ENCODE results near the gene ADAMTSL1. TPM values are rescaled to one million over a fixed set of nuclear protein-coding genes. Genes with fewer than 3 reads are reported as not detected.

Gene ADAMTSL1
- total and polyA plus RNA-seq, 2 experiments from 2014 or later, result 2.3 to 5.0 TPM

DNA sequence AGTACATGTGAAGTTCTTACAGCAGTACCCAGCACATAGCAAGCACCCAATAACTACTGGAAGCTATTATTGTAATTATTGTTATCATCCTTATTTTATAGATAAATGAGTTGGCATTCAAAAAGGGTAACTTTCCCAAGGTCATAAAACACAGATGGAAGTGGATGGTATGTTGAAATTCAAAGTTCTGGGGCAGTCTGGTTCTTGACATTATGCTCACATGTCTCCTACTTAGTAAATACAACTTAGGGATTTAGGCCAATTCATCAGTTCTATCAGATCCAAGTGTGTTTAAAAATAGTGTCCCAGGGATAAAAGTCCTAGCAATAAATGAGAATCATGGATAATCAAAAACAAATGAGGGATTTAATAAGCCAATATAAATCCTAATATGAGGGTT, 265.2 kb downstream of the ADAMTSL1 start:
- no peak overlapping the region for H3K27ac ChIP-seq (ENCODE audit: low read depth)
- peaks cover 6% of the 10 kb centered on the region for H3K4me1 Mint-ChIP-seq

More for the DNA sequence above, 265.2 kb downstream of the ADAMTSL1 start:
- Histone ChIP-seq H3K4me1 (ENCODE audit: insufficient read depth) (no peaks in the 10 kb centered on the region), H3K4me2 (no peak overlapping the region), H3K9me2 (ENCODE audit: insufficient read depth) (no peaks in the 10 kb centered on the region; the same call in 1 of the 2 replicates), H3K4me3 (no peak overlapping the region), H2AFZ (no peak overlapping the region), H3K27me3 (ENCODE audit: insufficient read depth) (no peaks in the 10 kb centered on the region), H4K20me1 (replicated peaks; ENCODE audit: insufficient read depth) (no peaks in the 10 kb centered on the region), H3K79me2 (replicated peaks; ENCODE audit: insufficient read depth) (no peaks in the 10 kb centered on the region), H3F3A (replicated peaks; ENCODE audit: low read depth) (no peaks in the 10 kb centered on the region), H3K36me3 (ENCODE audit: insufficient read depth) (no peaks in the 10 kb centered on the region)
- Mint-ChIP-seq H3K9me3 (no peaks in the 10 kb centered on the region), H3K36me3 (ENCODE audit: low read depth) (no peaks in the 10 kb centered on the region), H3K4me3 (no peak overlapping the region), H3K27ac (no peak overlapping the region), H3K27me3 (ENCODE audit: insufficient read depth, low read depth, poor library complexity) (no peaks in the 10 kb centered on the region)
- ATAC-seq, result no peak
- DNase-seq (ENCODE audit: low spot score), result no peak
- TF ChIP-seq, protein P1, sequence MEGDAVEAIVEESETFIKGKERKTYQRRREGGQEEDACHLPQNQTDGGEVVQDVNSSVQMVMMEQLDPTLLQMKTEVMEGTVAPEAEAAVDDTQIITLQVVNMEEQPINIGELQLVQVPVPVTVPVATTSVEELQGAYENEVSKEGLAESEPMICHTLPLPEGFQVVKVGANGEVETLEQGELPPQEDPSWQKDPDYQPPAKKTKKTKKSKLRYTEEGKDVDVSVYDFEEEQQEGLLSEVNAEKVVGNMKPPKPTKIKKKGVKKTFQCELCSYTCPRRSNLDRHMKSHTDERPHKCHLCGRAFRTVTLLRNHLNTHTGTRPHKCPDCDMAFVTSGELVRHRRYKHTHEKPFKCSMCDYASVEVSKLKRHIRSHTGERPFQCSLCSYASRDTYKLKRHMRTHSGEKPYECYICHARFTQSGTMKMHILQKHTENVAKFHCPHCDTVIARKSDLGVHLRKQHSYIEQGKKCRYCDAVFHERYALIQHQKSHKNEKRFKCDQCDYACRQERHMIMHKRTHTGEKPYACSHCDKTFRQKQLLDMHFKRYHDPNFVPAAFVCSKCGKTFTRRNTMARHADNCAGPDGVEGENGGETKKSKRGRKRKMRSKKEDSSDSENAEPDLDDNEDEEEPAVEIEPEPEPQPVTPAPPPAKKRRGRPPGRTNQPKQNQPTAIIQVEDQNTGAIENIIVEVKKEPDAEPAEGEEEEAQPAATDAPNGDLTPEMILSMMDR (conservative IDR thresholded peaks at IDR 0.05; ENCODE audit: low read depth in 2 of 2), result no peak
- TF ChIP-seq NANOG (IDR thresholded peaks at IDR 0.05; ENCODE audit: borderline replicate concordance) (no peak), POLR2AphosphoS5 (IDR thresholded peaks at IDR 0.05; ENCODE audit: low read depth) (no peak), EZH2phosphoT487 (IDR thresholded peaks at IDR 0.05; ENCODE audit: unreplicated experiment) (no peak), EZH2 (IDR thresholded peaks at IDR 0.05; ENCODE audit: low read depth, unreplicated experiment) (no peak), CREB1 (CRISPR knock-in tag; IDR thresholded peaks at IDR 0.05; ENCODE audit: low read depth) (no peak), ZNF114 (CRISPR knock-in tag; IDR thresholded peaks at IDR 0.05) (no peak), JUNB (IDR thresholded peaks at IDR 0.05; ENCODE audit: unreplicated experiment) (no peak)
- TF ChIP-seq, protein P2, sequence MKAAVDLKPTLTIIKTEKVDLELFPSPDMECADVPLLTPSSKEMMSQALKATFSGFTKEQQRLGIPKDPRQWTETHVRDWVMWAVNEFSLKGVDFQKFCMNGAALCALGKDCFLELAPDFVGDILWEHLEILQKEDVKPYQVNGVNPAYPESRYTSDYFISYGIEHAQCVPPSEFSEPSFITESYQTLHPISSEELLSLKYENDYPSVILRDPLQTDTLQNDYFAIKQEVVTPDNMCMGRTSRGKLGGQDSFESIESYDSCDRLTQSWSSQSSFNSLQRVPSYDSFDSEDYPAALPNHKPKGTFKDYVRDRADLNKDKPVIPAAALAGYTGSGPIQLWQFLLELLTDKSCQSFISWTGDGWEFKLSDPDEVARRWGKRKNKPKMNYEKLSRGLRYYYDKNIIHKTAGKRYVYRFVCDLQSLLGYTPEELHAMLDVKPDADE (IDR thresholded peaks at IDR 0.05), result no peak
- TF ChIP-seq, protein P3, sequence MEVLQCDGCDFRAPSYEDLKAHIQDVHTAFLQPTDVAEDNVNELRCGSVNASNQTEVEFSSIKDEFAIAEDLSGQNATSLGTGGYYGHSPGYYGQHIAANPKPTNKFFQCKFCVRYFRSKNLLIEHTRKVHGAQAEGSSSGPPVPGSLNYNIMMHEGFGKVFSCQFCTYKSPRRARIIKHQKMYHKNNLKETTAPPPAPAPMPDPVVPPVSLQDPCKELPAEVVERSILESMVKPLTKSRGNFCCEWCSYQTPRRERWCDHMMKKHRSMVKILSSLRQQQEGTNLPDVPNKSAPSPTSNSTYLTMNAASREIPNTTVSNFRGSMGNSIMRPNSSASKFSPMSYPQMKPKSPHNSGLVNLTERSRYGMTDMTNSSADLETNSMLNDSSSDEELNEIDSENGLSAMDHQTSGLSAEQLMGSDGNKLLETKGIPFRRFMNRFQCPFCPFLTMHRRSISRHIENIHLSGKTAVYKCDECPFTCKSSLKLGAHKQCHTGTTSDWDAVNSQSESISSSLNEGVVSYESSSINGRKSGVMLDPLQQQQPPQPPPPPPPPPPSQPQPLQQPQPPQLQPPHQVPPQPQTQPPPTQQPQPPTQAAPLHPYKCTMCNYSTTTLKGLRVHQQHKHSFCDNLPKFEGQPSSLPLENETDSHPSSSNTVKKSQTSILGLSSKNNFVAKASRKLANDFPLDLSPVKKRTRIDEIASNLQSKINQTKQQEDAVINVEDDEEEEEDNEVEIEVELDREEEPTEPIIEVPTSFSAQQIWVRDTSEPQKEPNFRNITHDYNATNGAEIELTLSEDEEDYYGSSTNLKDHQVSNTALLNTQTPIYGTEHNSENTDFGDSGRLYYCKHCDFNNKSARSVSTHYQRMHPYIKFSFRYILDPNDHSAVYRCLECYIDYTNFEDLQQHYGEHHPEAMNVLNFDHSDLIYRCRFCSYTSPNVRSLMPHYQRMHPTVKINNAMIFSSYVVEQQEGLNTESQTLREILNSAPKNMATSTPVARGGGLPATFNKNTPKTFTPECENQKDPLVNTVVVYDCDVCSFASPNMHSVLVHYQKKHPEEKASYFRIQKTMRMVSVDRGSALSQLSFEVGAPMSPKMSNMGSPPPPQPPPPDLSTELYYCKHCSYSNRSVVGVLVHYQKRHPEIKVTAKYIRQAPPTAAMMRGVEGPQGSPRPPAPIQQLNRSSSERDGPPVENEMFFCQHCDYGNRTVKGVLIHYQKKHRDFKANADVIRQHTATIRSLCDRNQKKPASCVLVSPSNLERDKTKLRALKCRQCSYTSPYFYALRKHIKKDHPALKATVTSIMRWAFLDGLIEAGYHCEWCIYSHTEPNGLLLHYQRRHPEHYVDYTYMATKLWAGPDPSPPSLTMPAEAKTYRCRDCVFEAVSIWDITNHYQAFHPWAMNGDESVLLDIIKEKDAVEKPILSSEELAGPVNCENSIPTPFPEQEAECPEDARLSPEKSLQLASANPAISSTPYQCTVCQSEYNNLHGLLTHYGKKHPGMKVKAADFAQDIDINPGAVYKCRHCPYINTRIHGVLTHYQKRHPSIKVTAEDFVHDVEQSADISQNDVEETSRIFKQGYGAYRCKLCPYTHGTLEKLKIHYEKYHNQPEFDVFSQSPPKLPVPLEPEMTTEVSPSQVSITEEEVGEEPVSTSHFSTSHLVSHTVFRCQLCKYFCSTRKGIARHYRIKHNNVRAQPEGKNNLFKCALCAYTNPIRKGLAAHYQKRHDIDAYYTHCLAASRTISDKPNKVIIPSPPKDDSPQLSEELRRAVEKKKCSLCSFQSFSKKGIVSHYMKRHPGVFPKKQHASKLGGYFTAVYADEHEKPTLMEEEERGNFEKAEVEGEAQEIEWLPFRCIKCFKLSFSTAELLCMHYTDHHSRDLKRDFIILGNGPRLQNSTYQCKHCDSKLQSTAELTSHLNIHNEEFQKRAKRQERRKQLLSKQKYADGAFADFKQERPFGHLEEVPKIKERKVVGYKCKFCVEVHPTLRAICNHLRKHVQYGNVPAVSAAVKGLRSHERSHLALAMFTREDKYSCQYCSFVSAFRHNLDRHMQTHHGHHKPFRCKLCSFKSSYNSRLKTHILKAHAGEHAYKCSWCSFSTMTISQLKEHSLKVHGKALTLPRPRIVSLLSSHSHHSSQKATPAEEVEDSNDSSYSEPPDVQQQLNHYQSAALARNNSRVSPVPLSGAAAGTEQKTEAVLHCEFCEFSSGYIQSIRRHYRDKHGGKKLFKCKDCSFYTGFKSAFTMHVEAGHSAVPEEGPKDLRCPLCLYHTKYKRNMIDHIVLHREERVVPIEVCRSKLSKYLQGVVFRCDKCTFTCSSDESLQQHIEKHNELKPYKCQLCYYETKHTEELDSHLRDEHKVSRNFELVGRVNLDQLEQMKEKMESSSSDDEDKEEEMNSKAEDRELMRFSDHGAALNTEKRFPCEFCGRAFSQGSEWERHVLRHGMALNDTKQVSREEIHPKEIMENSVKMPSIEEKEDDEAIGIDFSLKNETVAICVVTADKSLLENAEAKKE (CRISPR knock-in tag; IDR thresholded peaks at IDR 0.05), result no peak
- TF ChIP-seq, protein P4, sequence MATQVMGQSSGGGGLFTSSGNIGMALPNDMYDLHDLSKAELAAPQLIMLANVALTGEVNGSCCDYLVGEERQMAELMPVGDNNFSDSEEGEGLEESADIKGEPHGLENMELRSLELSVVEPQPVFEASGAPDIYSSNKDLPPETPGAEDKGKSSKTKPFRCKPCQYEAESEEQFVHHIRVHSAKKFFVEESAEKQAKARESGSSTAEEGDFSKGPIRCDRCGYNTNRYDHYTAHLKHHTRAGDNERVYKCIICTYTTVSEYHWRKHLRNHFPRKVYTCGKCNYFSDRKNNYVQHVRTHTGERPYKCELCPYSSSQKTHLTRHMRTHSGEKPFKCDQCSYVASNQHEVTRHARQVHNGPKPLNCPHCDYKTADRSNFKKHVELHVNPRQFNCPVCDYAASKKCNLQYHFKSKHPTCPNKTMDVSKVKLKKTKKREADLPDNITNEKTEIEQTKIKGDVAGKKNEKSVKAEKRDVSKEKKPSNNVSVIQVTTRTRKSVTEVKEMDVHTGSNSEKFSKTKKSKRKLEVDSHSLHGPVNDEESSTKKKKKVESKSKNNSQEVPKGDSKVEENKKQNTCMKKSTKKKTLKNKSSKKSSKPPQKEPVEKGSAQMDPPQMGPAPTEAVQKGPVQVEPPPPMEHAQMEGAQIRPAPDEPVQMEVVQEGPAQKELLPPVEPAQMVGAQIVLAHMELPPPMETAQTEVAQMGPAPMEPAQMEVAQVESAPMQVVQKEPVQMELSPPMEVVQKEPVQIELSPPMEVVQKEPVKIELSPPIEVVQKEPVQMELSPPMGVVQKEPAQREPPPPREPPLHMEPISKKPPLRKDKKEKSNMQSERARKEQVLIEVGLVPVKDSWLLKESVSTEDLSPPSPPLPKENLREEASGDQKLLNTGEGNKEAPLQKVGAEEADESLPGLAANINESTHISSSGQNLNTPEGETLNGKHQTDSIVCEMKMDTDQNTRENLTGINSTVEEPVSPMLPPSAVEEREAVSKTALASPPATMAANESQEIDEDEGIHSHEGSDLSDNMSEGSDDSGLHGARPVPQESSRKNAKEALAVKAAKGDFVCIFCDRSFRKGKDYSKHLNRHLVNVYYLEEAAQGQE (IDR thresholded peaks at IDR 0.05; ENCODE audit: unreplicated experiment), result no peak
